ENCODE data around the gene ELAC1. TPM values are rescaled to one million over a fixed set of nuclear protein-coding genes. Genes with fewer than 3 reads are reported as not detected.

The ELAC1 gene
- total RNA-seq, 3 donors from 2014 or later (not counting 1 experiment from before 2014, with no cell fraction given) = 7.9 to 10.0 (median 8.9) TPM

DNA sequence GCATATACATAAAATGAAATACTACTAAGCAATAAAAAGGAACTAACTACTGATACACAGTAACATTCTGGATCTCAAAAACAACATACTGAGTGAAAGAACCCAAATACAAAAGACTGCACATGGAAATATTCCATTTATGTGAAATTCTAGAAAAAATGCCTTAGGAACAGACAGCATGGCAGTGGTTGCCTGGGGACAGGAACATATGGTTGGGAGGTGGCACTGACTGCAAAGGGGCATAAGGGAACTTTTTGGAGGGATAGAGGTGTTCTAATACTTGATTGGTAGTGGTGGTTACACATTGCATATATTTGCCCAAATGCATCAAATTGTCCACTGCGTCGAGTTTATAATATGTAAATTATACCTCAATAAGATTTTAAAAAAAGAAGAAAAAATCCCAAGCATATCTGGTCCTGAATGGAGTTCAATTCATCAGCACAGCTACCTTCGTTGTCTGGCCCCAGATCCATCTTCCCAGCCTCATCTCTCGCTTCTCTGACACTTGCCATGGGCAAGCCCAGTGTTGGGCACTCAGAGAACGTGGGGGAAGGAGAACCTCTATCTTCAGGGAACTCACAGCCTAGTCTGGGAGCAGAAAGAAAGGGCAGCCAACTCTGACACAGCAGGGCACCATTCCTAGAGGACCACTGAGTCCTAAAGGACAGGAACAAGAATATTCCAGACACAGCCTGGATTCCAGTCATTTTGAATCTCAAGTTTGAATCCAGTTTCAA lies 53.6 kb downstream of the ELAC1 start:
- peaks cover 2% of the 10 kb centered on the region for H3K36me3 ChIP-seq (ENCODE audit: control insufficient read depth, insufficient read depth, low read length)
- Mint-ChIP-seq H3K4me1 (peaks cover 11% of the 10 kb centered on the region in 2 donors), H3K36me3 (no peaks in the 10 kb centered on the region), H3K4me3 (no peak overlapping the region), H3K27me3 (ENCODE audit: low read depth in 2 of 2) (no peaks in the 10 kb centered on the region), H3K9me3 (no peaks in the 10 kb centered on the region), H3K27ac (no peak overlapping the region)
- H3K4me1 ChIP-seq (ENCODE audit: control insufficient read depth, insufficient read depth, low read length) = no peaks in the 10 kb centered on the region
- H3K4me3 ChIP-seq (ENCODE audit: low read length) = no peak overlapping the region
- ATAC-seq = no peak
- 97% methylated on average over 3 of the region's 5 CpGs for WGBS (ENCODE audit: insufficient coverage)
- DNase-seq = no peak
- no peaks in the 10 kb centered on the region for H3K27me3 ChIP-seq (ENCODE audit: control insufficient read depth, insufficient read depth, low read length)
- H3K27ac ChIP-seq (ENCODE audit: low read length) = no peak overlapping the region
- intact Hi-C loops (cut with micrococcal nuclease) = no loop called here
- H3K9me3 ChIP-seq (ENCODE audit: control insufficient read depth, insufficient read depth, low read length) = no peaks in the 10 kb centered on the region
- TF ChIP-seq, protein P1, sequence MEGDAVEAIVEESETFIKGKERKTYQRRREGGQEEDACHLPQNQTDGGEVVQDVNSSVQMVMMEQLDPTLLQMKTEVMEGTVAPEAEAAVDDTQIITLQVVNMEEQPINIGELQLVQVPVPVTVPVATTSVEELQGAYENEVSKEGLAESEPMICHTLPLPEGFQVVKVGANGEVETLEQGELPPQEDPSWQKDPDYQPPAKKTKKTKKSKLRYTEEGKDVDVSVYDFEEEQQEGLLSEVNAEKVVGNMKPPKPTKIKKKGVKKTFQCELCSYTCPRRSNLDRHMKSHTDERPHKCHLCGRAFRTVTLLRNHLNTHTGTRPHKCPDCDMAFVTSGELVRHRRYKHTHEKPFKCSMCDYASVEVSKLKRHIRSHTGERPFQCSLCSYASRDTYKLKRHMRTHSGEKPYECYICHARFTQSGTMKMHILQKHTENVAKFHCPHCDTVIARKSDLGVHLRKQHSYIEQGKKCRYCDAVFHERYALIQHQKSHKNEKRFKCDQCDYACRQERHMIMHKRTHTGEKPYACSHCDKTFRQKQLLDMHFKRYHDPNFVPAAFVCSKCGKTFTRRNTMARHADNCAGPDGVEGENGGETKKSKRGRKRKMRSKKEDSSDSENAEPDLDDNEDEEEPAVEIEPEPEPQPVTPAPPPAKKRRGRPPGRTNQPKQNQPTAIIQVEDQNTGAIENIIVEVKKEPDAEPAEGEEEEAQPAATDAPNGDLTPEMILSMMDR (IDR thresholded peaks at IDR 0.05) = no peak

DNA sequence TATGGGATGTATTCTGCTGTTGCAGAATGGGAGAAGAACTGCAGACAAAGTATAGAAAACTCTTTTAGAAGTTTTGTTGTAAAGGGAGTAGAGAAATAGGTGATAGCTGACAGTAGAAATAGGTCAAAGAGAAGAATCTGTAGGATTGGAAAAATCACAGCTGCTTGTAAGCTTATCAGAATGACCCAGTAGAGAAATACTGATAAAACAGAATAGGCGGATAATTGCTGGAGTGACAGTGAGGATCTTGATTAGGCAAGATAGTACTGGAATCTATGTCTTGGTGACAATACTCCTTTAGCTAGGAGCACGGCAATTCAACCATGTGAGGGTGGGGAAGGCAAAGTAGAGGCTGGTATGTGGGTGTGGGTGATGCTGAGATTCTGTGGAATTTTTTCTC lies 57.7 kb downstream of the ELAC1 start:
- no peaks in the 10 kb centered on the region for H3K27me3 Mint-ChIP-seq (ENCODE audit: low read depth in 2 of 2)
- H3K36me3 Mint-ChIP-seq = no peaks in the 10 kb centered on the region
- H3K4me1 Mint-ChIP-seq = peaks cover 19 to 23% of the 10 kb centered on the region in 2 donors
- H3K4me3 ChIP-seq (ENCODE audit: low read length) = no peak overlapping the region
- no peak overlapping the region for H3K27ac Mint-ChIP-seq
- intact Hi-C loops (cut with micrococcal nuclease) = no loop called here
- no peak overlapping the region for H3K27ac ChIP-seq (ENCODE audit: low read length)
- DNase-seq = no peak
- TF ChIP-seq, protein P1 (IDR thresholded peaks at IDR 0.05) = no peak
- H3K4me3 Mint-ChIP-seq = no peak overlapping the region
- peaks cover 8% of the 10 kb centered on the region for H3K4me1 ChIP-seq (ENCODE audit: control insufficient read depth, insufficient read depth, low read length)
- peaks cover 2% of the 10 kb centered on the region for H3K36me3 ChIP-seq (ENCODE audit: control insufficient read depth, insufficient read depth, low read length)
- no peak for ATAC-seq
- no peaks in the 10 kb centered on the region for H3K9me3 Mint-ChIP-seq
- H3K27me3 ChIP-seq (ENCODE audit: control insufficient read depth, insufficient read depth, low read length) = no peaks in the 10 kb centered on the region
- H3K9me3 ChIP-seq (ENCODE audit: control insufficient read depth, insufficient read depth, low read length) = no peaks in the 10 kb centered on the region
- 100% methylated on average over 2 of the region's 2 CpGs for WGBS (ENCODE audit: insufficient coverage)

DNA sequence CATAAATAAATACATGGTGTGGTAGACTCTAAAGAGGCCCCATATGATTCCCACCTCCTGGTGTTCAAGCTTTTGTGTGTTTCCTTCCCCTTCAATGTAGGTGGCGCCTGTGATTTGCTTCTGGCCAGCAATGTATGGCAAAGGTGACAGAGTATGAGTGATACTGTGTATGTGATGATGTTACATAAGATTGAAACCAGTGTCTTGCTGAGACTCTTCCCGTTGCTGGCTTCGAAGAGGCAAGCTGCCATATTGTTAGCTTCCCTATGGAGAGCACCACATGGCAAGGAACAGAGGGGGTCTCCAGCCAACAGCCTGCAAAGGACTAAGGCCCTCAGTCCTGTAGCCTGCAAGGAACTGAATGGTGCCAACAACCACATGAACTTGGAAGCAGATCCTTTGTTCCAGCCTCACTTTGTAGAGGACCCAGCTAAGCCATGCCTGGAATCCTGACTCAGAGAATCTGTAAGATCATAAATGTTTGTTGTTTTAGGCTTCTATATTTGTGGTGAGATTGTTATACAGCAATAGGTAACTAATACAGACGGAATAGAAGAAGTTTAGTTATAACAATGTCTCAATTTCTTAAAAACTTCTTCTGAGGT lies 60.5 kb downstream of the ELAC1 start:
- 90% methylated on average over 3 of the region's 4 CpGs for WGBS (ENCODE audit: insufficient coverage)
- Mint-ChIP-seq H3K4me1 (peaks cover 40 to 45% of the 10 kb centered on the region in 2 donors), H3K9me3 (no peaks in the 10 kb centered on the region), H3K27me3 (ENCODE audit: low read depth in 2 of 2) (no peaks in the 10 kb centered on the region), H3K36me3 (no peaks in the 10 kb centered on the region), H3K4me3 (peak overlapping the region; percentile 92), H3K27ac (peak overlapping the region; percentile 86 to 90)
- Histone ChIP-seq H3K9me3 (ENCODE audit: control insufficient read depth, insufficient read depth, low read length) (no peaks in the 10 kb centered on the region), H3K4me3 (ENCODE audit: low read length) (no peak overlapping the region), H3K36me3 (ENCODE audit: control insufficient read depth, insufficient read depth, low read length) (peaks cover 2% of the 10 kb centered on the region), H3K4me1 (ENCODE audit: control insufficient read depth, insufficient read depth, low read length) (peaks cover 11% of the 10 kb centered on the region), H3K27me3 (ENCODE audit: control insufficient read depth, insufficient read depth, low read length) (no peaks in the 10 kb centered on the region), H3K27ac (ENCODE audit: low read length) (no peak overlapping the region)
- intact Hi-C loops (cut with micrococcal nuclease) = no loop called here
- DNase-seq = peak in 1 of 2 donors; percentile 38
- TF ChIP-seq, protein P1 (IDR thresholded peaks at IDR 0.05) = no peak
- ATAC-seq = no peak

All from natural killer cell (primary cell).